ENCODE results near the gene PXDC1. TPM values are rescaled to one million over a fixed set of nuclear protein-coding genes. Genes with fewer than 3 reads are reported as not detected.

PXDC1 gene
- total RNA-seq, 2 donors from 2014 or later, result 0.94 to 7.2 TPM

DNA sequence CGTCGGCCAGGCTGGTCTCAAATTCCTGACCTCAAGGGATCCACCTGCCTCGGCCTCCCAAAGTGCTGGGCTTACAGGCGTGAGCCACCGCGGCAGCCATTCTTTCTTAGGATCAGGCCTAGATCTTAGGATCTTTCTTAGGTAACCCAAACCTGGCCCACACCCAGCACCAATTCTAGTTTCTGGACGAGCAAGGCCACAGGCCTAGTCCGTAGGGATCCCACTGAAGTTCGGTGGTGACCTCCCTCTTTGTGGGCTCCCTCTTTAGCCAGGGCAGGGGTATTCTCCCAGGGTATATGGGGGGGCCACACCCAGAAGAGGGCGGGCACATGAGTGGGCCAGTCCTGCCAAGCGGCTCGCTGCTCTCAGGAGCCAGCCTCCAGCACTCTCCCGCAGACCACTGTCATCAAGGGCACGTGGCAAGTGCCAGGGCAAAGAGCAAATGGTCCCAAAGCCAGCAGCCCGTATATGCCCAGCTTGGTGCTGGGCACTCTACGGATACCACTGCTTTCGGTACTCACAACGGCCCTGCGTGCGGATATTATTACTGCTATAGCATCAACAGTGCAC is 6.5 kb downstream of the PXDC1 start:
- H3K36me3 Mint-ChIP-seq (ENCODE audit: insufficient read depth in 2 of 2), result no peaks in the 10 kb centered on the region
- H3K4me3 Mint-ChIP-seq, result no peak overlapping the region
- ATAC-seq (replicated peaks in 1 of 2) (no peak), DNase-seq (no peak)
- peaks cover 17% of the 10 kb centered on the region for H3K4me1 Mint-ChIP-seq (ENCODE audit: low read depth)
- no peak overlapping the region for H3K27ac Mint-ChIP-seq
- H3K9me3 Mint-ChIP-seq, result no peaks in the 10 kb centered on the region
- H3K27me3 Mint-ChIP-seq (ENCODE audit: low read depth), result peaks cover 45% of the 10 kb centered on the region

DNA sequence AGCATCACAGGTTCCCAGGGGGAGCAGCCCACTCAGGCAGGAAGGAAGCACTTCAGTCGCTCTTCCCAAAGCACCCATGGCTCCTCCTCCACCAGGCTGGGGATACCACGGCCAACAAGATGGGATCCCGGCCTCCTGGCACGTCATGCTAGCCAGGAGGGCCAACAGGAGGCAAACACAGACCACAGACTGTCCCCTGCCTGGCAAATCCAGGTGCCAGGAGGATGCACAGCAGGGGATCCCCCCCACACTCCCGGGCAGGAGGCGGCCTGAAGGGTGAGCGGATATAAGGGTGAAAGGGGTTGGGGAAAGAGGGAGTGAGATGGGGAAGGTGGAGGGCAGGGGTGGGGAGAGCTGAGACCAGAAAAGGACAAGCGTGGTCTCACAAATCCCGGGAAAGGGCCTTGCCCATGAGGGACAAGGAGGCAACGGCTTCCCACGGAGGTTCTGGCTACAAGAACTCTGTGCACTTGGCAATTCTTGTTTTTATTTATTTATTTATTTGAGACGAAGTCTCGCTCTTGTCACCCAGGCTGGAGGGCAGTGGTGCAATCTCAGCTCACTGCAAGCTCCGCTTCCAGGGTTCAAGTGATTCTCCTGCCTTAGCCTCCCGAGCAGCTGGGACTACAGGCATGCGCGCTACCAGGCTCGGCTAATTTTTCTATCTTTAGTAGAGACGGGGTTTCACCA is 7.2 kb downstream of the PXDC1 start:
- H3K27ac Mint-ChIP-seq, result no peak overlapping the region
- DNase-seq (no peak), ATAC-seq (replicated peaks in 1 of 2) (no peak)
- H3K4me1 Mint-ChIP-seq (ENCODE audit: low read depth), result peaks cover 17% of the 10 kb centered on the region
- peaks cover 39% of the 10 kb centered on the region for H3K27me3 Mint-ChIP-seq (ENCODE audit: low read depth)
- H3K36me3 Mint-ChIP-seq (ENCODE audit: insufficient read depth in 2 of 2), result no peaks in the 10 kb centered on the region
- H3K9me3 Mint-ChIP-seq, result no peaks in the 10 kb centered on the region
- no peak overlapping the region for H3K4me3 Mint-ChIP-seq

DNA sequence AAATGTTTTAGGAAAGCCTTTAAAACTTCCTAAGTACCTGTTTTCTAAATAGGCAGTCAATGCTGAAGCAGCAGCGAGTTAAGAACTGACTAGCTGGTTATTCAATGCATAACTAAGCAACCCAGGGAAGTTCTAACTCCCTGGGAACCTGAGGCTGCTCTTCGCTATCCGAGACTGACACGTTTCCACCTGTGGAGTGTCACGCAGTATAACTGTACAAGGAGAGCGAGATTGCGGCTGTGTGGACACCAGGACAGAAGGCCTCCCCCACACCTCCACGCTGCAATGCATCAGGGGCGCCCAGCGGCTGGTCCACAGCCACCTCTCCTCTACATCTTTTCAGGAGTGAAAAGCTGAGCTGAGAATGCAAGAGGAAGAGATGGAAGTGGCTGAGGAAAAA is 8.0 kb downstream of the PXDC1 start:
- Mint-ChIP-seq H3K27ac (no peak overlapping the region), H3K4me3 (no peak overlapping the region), H3K9me3 (no peaks in the 10 kb centered on the region), H3K36me3 (ENCODE audit: insufficient read depth in 2 of 2) (no peaks in the 10 kb centered on the region), H3K27me3 (ENCODE audit: low read depth) (peaks cover 34% of the 10 kb centered on the region), H3K4me1 (ENCODE audit: low read depth) (peaks cover 17% of the 10 kb centered on the region)
- DNase-seq (no peak), ATAC-seq (replicated peaks in 1 of 2) (no peak)

DNA sequence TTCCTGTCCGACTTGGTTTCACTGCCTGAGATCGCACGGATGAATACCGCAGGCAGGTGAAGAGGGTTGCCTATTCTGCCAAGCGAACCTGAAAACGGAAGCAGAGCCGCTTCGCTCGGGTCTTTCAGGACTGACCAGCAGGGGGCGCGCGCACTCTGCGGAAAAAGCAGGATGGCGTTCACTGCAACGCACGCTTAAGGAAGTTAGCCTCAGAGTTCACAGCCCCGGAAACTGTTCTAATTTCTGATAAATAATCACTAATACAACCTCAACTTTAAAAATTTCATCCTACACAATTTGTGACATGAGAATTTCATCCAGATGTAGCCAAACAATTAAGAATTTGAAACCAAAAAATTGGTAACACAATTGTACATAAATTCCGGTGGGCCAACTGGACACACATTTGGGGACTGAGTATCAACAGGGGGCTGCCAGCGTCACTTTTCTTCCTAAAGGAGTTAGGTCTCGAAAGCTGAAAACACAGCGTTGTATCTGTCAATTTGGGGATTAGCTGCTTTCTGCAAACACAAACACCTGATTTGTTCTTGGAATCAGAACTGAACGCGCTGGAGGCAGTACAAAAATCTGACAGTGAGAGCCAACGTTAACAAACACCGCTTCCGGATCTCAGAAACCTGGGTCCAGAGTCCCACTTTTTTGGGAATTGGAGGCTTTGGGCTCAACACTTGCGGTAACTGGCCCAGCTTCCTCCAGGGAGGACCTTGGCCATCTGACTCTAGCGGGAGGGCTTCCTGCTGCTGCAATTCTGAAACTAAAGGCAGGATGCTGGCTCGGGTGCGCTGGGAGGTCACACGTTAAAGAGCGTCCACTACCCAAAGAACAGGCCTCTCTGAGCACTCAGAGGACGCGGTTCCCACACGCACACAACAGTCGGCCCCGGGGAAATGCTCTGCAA is 8.8 kb downstream of the PXDC1 start:
- peak overlapping the region; percentile 88 for H3K27ac Mint-ChIP-seq
- peaks cover 28% of the 10 kb centered on the region for H3K27me3 Mint-ChIP-seq (ENCODE audit: low read depth)
- peak; percentile 83 to 84 for ATAC-seq (replicated peaks in 1 of 2)
- H3K36me3 Mint-ChIP-seq (ENCODE audit: insufficient read depth in 2 of 2), result no peaks in the 10 kb centered on the region
- H3K4me1 Mint-ChIP-seq (ENCODE audit: low read depth), result peaks cover 17% of the 10 kb centered on the region
- H3K9me3 Mint-ChIP-seq, result no peaks in the 10 kb centered on the region
- peak; percentile 86 to 94 for DNase-seq
- H3K4me3 Mint-ChIP-seq, result peak overlapping the region; percentile 36 to 87

DNA sequence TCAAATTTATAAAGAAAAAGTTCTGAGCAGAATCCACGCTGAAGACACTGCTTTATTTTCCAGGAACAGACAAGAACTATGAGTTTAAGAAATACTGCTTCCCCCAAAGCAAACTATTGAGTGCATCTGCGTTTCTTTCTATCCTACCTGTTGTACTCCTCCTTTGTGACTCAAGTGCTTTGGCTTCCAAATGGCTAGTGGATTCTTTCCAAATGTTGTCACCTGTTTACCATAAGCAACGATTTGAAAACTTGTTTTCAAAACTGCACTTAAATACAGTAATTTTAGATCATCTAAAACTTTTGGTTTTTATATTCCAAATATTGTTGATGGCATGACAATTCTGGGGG is 9.5 kb downstream of the PXDC1 start:
- DNase-seq, result no peak
- H3K4me1 Mint-ChIP-seq (ENCODE audit: low read depth), result peaks cover 17% of the 10 kb centered on the region
- peak overlapping the region in 1 of 2 donors; percentile 87 for H3K4me3 Mint-ChIP-seq
- no peaks in the 10 kb centered on the region for H3K9me3 Mint-ChIP-seq
- no peaks in the 10 kb centered on the region for H3K36me3 Mint-ChIP-seq (ENCODE audit: insufficient read depth in 2 of 2)
- peak overlapping the region; percentile 88 for H3K27ac Mint-ChIP-seq
- H3K27me3 Mint-ChIP-seq (ENCODE audit: low read depth), result peaks cover 22% of the 10 kb centered on the region
- no peak for ATAC-seq (replicated peaks in 1 of 2)

DNA sequence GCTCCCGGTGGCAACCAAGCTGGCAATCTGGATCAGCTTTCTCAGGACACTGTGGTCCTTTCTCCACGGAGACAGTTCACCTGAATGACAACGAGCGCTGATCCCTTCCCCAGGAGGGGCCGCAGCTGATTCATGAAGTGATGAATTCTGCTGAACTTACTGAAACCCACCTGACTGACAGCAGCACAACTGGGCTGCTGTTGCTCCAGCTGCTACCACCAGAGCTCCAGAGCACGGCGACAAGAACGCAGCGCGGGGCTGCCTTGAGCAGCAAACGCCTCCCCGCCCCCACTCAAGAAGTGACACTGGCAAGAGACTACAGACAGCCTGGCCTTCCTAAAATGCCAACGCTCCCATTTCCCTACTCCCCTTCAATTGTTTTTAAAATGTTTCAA is 10.0 kb downstream of the PXDC1 start:
- no peak overlapping the region for H3K4me3 Mint-ChIP-seq
- no peaks in the 10 kb centered on the region for H3K36me3 Mint-ChIP-seq (ENCODE audit: insufficient read depth in 2 of 2)
- H3K9me3 Mint-ChIP-seq, result no peaks in the 10 kb centered on the region
- no peak for DNase-seq
- H3K27ac Mint-ChIP-seq, result no peak overlapping the region
- ATAC-seq (replicated peaks in 1 of 2), result no peak
- H3K4me1 Mint-ChIP-seq (ENCODE audit: low read depth), result peaks cover 17% of the 10 kb centered on the region
- peaks cover 22% of the 10 kb centered on the region for H3K27me3 Mint-ChIP-seq (ENCODE audit: low read depth)

DNA sequence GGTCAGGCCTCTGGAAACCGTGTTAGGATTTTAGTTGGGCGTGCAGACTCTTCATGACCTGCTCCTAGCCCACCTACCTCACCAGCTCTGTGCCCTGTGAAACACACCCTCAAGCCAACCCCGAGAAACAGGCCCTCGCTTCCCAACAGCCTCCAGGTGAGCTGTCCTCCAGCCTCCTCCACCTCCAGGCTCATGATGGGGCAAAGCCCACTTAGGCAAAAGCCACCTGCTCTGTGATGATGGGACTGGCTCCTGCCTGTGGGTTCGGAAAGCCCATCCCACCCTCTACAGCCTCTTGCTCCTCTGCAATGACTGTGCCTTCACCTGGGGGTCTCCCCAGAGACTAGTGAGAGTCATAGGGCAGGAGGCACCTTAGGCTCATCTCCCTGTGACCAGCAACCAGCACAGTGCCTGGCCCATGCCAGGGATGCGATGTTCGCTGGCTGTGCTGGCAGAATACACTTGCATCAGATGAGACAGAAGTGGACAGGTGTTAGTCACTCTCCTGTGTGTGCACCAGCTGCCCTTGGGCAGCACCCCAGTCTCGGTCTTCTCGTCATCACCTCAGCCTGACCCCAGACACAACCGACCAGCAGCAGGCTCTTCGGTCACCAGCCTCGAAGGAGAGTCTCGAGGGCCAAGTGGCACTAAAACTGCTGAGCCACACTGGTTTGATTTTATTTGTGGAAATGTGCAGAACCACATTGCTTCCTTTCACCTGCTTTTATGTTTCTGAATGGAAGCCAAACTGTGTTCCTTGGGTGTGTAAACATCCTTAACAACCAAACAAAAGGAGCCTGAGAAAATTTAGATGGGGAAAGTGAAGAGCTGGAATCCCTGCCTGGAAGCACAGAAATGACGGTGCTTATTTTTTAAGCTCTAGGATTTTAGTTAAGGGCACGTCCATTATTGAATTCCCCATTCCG is 10.7 kb downstream of the PXDC1 start:
- Mint-ChIP-seq H3K36me3 (ENCODE audit: insufficient read depth in 2 of 2) (no peaks in the 10 kb centered on the region), H3K4me1 (ENCODE audit: low read depth) (peaks cover 17% of the 10 kb centered on the region), H3K9me3 (no peaks in the 10 kb centered on the region), H3K27me3 (ENCODE audit: low read depth) (peaks cover 22% of the 10 kb centered on the region), H3K27ac (no peak overlapping the region), H3K4me3 (no peak overlapping the region)
- ATAC-seq (replicated peaks in 1 of 2) (no peak), DNase-seq (no peak)

DNA sequence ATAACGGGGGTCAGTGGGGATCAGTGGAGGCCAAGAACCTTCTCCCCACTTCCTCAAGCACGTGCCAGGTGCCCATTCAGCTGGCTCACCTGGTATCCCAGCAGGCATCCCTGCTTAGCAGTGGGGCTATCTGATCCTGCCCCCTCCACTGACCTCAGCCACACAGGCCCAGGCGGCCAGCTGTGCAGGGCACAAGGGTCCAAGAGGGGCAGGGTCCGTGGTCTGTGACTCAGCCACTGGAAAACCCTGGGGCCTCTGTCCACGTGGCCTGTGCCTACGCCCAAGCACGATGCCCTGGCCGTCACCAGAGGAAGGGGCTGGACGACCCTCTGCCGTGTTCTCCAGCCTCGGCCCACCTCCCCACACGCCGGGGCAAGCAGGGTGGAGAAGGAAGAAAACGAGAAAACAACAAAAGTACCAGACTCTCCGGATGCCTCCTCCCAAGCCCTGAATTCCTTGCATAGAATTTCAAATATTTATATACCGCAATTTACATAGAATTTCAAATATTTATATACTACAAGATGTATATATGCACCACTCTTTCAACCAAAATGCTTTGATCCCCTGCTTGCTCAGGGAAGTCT is 12.1 kb downstream of the PXDC1 start:
- DNase-seq (no peak), ATAC-seq (replicated peaks in 1 of 2) (no peak)
- H3K27me3 Mint-ChIP-seq (ENCODE audit: low read depth), result peaks cover 28% of the 10 kb centered on the region
- H3K36me3 Mint-ChIP-seq (ENCODE audit: insufficient read depth in 2 of 2), result peaks cover 0 to 5% of the 10 kb centered on the region in 2 donors
- H3K4me1 Mint-ChIP-seq (ENCODE audit: low read depth), result peaks cover 17% of the 10 kb centered on the region
- no peak overlapping the region for H3K4me3 Mint-ChIP-seq
- no peaks in the 10 kb centered on the region for H3K9me3 Mint-ChIP-seq
- H3K27ac Mint-ChIP-seq, result no peak overlapping the region

DNA sequence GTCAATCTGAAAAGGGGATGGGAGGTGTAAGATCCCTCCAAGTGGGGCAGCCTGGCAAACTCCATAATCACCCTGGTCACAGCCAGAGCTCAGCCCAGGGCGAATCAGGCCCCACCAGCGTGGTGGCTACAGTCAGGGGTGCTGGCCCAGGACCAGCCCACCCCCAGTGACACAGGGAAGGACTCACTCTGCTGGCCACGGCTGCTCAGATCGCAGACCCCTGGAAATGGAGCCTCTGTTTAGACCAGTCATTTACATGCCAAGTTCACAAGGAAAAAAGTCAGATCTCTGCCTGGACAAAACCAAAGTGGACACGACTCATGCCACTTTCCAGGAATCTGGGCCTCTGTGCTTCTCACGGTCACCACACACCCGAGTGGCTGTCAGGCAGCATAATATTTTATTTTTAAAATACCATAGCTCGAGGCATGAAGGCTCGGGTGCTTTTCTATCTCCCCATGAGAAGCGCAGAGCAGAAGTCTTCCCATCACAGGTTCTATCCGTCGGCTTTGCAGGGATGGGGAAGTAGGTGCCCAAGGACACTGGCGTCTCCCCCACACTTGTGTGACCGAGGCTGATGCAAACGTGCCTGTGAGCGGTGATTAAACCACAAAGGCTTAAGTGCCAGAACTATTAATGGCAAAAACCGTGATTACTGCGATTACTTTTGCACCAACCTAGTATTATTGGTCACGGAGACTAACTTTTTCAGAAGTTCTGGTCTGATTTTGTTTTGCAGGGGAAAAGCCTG is 13.0 kb downstream of the PXDC1 start:
- no peaks in the 10 kb centered on the region for H3K9me3 Mint-ChIP-seq

DNA sequence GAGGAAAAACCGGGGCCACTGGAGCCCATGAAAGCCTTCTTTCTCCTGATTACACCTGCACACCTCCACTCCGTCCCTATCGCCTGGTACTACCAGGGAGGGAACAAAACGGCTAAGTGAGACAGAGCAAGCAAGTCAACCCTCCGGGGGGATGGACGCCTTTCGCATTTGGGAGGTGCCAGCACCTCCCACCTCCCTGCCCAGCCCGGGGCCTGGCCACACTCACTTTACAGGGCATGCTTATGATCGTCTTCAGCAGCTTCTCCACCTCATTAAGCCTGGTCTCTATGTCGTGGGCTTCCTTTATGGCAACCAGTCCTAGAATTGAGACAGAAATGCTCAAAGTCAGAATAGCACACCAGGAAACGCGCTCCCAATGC is 13.7 kb downstream of the PXDC1 start:
- Mint-ChIP-seq H3K9me3 (no peaks in the 10 kb centered on the region), H3K36me3 (ENCODE audit: insufficient read depth in 2 of 2) (peaks cover 0 to 5% of the 10 kb centered on the region in 2 donors), H3K4me3 (no peak overlapping the region), H3K27ac (no peak overlapping the region), H3K27me3 (ENCODE audit: low read depth) (peaks cover 23% of the 10 kb centered on the region), H3K4me1 (ENCODE audit: low read depth) (peaks cover 12% of the 10 kb centered on the region)
- no peak for ATAC-seq (replicated peaks in 1 of 2)
- DNase-seq, result no peak

More for the DNA sequence above, 13.0 kb downstream of the PXDC1 start:
- Mint-ChIP-seq H3K4me1 (ENCODE audit: low read depth) (peaks cover 17% of the 10 kb centered on the region), H3K27ac (no peak overlapping the region), H3K27me3 (ENCODE audit: low read depth) (peaks cover 22% of the 10 kb centered on the region), H3K4me3 (no peak overlapping the region), H3K36me3 (ENCODE audit: insufficient read depth in 2 of 2) (peaks cover 0 to 5% of the 10 kb centered on the region in 2 donors)
- ATAC-seq (replicated peaks in 1 of 2) (no peak), DNase-seq (no peak)

DNA sequence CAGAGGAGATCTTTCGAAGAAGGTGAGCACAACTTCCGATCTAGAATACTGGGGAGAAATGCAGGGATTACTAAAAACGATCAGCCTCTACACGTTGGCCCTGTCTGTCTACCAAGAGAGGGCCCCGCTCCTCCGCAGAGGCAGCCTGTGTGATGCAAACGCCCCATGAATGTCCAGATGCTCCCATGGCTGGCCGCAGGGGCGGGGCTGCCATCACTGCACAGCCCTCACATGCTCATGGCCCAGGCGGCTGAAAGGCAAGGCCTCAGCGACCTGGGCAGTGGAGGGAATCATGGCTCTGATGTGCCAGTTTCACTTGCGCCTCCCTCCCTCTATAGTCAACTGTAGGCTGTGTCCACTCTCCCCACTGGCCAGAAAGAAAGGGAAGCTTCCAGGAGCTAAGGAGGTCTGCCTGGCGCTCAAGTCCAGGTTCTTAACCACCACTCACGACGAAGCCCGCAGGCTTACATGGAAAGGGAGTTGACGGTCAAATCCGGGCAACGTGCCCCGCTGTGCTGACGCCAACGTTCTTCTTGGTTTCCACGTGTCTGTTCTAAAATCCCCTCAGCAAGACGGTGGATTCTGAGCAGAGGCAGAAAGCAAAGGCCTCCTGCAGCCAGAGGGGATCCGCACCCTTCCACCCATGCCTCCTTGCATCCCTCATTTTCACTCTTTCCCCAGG is 14.2 kb downstream of the PXDC1 start:
- H3K36me3 Mint-ChIP-seq (ENCODE audit: insufficient read depth in 2 of 2), result peaks cover 0 to 5% of the 10 kb centered on the region in 2 donors

More for the DNA sequence above, 14.2 kb downstream of the PXDC1 start:
- Mint-ChIP-seq H3K9me3 (no peaks in the 10 kb centered on the region), H3K27ac (no peak overlapping the region), H3K4me1 (ENCODE audit: low read depth) (peaks cover 11% of the 10 kb centered on the region), H3K4me3 (no peak overlapping the region), H3K27me3 (ENCODE audit: low read depth) (peaks cover 25% of the 10 kb centered on the region)
- ATAC-seq (replicated peaks in 1 of 2) (no peak), DNase-seq (no peak)
